IPS-NIHi7 (cell line): Measurements from ENCODE around the gene LPCAT3.
"Not testable (repeated sequence)": the region's sequence is repeated elsewhere in the genome, so short reads cannot be mapped to it uniquely, and the experiment has no call there.

ENCODE experiments used
- DNase-seq: peaks from one replicate; pipeline ENCODE4 v3.0.0; 2012; ENCODE audit warnings: mixed read lengths; ENCODE audit errors: extremely low spot score

The LPCAT3 gene

GRCh38 chr12:7018350-7019042 is at the start of gene LPCAT3:
Gene LPCAT3, minus strand, starts transcription at chr12:7018476. Its CDS starts 52 bp downstream, at chr12:7018424.
- peak; percentile 98 for DNase-seq

GRCh38 chr12:7067096-7067495 is 48.8 kb upstream of the LPCAT3 start:
- DNase-seq: no peak

- DNase-seq: no peak
Measured at GRCh38 chr12:7066596-7066995, 48.3 kb upstream of the LPCAT3 start.

GRCh38 chr12:7065073-7065623 is 46.9 kb upstream of the LPCAT3 start:
- no peak for DNase-seq

GRCh38 chr12:7064516-7064915 is 46.2 kb upstream of the LPCAT3 start:
- no peak for DNase-seq

- DNase-seq: no peak
Measured at GRCh38 chr12:7061596-7061995, 43.3 kb upstream of the LPCAT3 start.

GRCh38 chr12:7061138-7061537 is 42.9 kb upstream of the LPCAT3 start:
- no peak for DNase-seq

GRCh38 chr12:7060353-7060954 is 42.2 kb upstream of the LPCAT3 start, which contains the start of gene C1S:
Gene C1S, plus strand, starts transcription at chr12:7060718. Its CDS starts 1,195 bp downstream, at chr12:7061913.
- DNase-seq: peak; percentile 92

- no peak for DNase-seq
Measured at GRCh38 chr12:7059780-7060179, 41.5 kb upstream of the LPCAT3 start.

GRCh38 chr12:7058850-7059395 is 40.6 kb upstream of the LPCAT3 start:
- DNase-seq: no peak

GRCh38 chr12:7058163-7058845 is 40.0 kb upstream of the LPCAT3 start:
- no peak for DNase-seq

GRCh38 chr12:7055736-7056135 is 37.5 kb upstream of the LPCAT3 start:
- DNase-seq: not testable (repeated sequence)

GRCh38 chr12:7054925-7055324 is 36.6 kb upstream of the LPCAT3 start:
- no peak for DNase-seq

- DNase-seq: not testable (repeated sequence)
Measured at GRCh38 chr12:7049973-7050372, 31.7 kb upstream of the LPCAT3 start.

GRCh38 chr12:7049445-7049951 is 31.2 kb upstream of the LPCAT3 start:
- not testable (repeated sequence) for DNase-seq

- no peak for DNase-seq
Measured at GRCh38 chr12:7047306-7047705, 29.0 kb upstream of the LPCAT3 start.

GRCh38 chr12:7046383-7047105 is 28.3 kb upstream of the LPCAT3 start:
- no peak for DNase-seq

- no peak for DNase-seq
Measured at GRCh38 chr12:7045913-7046312, 27.6 kb upstream of the LPCAT3 start.

- DNase-seq: peak; percentile 54
Measured at GRCh38 chr12:7042842-7043241, 24.6 kb upstream of the LPCAT3 start.

GRCh38 chr12:7039403-7039802 is 21.1 kb upstream of the LPCAT3 start:
- DNase-seq: no peak

- no peak for DNase-seq
Measured at GRCh38 chr12:7038591-7038990, 20.3 kb upstream of the LPCAT3 start.
